LHCN-M2 (cell line): ENCODE results near the gene TRAPPC6A. TPM values are rescaled to one million over a fixed set of nuclear protein-coding genes. Genes with fewer than 3 reads are reported as not detected.

Source experiments
- DNase-seq: peaks from one replicate; pipeline ENCODE4 v3.0.0-alpha.2; 2012; ENCODE audit warnings: low read depth
- total RNA-seq: library from RNA; depleted of rRNA; stranded (reverse); fragments of >200 nt; gene quantifications from 2 replicates; pipeline ENCODE4 v1.2.3, GENCODE V29; 2014

The TRAPPC6A gene
- total RNA-seq, 1 experiment from 2014 or later = 10.4 TPM

DNA sequence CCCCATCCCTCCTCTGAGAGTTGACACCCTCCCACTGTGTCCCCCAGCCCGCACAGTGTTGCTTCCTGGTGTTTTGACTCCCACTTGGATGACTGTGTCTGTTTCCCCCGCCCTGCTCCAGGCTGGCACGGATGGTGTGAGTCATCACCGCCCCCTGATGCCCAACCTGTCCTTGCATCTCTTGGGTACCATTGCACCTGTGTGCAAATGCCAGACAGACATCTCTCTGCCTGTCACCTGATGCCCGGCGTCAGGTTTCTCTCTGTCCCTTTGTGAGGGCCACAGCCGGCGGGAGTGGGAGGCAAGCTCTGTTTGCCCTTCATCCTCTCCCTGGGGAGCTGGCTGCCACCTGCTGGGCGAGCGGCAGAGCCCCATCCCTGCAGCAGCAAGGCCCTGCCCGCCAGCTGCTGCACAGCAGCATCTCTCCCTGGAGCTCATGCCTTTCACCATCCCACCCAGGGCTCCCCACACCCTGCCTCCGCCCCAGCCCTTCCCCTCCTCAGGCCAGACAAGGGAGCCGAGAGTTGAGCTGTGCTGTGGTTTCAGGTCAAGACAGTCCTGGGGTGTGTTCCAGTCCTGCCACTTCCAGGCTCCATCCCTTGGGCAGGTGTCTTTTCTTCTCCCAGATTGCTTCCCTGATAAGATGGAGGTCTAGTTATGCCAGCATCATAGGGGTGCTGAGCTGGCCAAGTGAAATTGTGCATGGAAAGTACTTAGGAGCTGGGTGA lies 47.0 kb downstream of the TRAPPC6A start:
- DNase-seq = peak; percentile 50

DNA sequence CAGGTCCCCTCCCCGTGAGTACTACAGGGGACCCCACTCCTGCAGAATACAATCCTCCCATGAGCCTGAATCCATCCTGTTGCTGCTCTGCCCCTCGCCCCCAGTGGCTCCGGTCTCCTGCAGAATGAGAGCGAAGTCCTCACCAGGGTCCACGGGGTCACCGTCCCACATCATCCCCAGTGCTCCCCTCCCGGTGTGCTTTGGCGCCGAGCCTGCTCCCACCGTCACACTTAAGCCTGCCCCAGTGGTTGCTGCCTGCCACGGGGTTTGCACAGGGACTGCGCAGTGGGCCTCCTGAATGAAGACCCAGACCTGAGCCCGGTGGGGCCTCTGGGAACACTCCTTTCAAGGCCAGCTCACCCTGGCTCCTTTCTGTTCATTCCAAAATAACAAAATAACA lies 47.8 kb downstream of the TRAPPC6A start:
- no peak for DNase-seq

- no peak for DNase-seq
Observed at GRCh38 chr19:45128806-45129205, 49.2 kb downstream of the TRAPPC6A start.

- DNase-seq = no peak
Observed at GRCh38 chr19:45128146-45128545, 49.9 kb downstream of the TRAPPC6A start.

DNA sequence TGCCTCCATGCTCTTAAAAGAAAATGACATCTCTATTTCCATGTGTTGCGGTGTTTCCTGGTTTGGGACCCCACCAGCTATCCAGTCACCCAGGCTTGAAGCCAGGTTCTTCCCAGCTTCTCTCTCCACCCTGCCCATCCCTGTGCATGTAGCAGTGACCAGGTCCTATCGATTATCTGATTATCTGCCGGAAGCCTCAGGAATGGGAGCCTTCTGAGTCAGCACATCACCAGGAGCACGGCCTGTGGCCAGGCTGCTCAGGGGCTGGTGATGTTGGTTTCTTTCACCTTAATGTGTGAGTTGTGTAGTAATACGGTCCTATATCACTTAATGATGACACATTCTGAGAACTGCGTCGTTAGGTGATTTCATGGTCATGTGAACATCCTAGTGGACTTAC lies 51.4 kb downstream of the TRAPPC6A start:
- no peak for DNase-seq

DNA sequence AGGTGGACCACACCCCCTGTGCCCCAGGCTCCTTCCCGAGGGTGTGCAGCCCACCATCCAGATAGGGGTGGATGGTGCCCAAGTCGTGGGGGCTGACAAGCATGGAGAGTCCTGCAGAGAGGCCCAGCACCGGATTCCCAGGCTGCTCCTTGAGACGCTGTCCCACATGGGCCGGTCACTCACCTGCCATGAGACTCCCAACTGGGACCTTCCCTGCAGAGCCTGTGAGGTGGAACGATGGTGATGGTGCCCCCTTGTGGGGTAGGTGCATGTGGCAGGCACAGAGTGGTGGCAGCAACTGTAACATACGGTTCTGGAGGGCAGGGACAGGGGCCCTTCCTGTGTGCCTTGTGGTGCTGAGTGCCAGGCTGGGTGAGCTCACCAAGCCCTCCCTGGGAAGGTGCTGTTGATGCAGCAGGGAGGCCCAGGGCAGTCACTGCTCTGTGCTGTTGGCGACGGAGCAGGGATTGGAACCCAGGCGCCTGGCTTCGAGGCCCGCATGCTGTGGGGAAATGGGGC lies 52.0 kb downstream of the TRAPPC6A start:
- peak; percentile 52 for DNase-seq

- DNase-seq = no peak
Observed at GRCh38 chr19:45125360-45125759, 52.7 kb downstream of the TRAPPC6A start.

- no peak for DNase-seq
Observed at GRCh38 chr19:45124021-45124420, 54.0 kb downstream of the TRAPPC6A start.

DNA sequence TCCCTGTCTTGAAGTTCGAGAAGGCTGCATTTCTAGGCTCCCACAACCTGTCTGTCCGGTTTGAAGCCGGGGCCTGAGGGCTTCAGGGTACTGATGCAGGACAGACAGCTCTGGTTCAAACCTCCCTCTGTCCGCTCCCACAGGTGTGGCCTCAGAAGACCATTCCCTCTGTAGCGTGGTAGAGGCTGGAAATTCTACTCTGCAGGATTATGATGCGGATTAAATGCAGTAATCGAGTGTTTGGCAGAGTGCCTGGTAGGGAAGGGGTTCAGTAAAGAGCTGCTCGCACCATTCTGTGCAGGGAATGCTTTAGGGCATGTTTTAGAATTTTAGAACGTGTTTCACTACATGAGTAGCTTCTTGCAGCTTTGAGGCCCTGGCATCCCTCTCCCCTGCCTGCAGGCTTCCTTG lies 54.6 kb downstream of the TRAPPC6A start:
- no peak for DNase-seq

GRCh38 chr19:45122832-45123231 lies 55.2 kb downstream of the TRAPPC6A start:
- no peak for DNase-seq

- DNase-seq = no peak
Observed at GRCh38 chr19:45121827-45122345, 56.2 kb downstream of the TRAPPC6A start.

- DNase-seq = no peak
Observed at GRCh38 chr19:45119582-45119981, 58.5 kb downstream of the TRAPPC6A start.

DNA sequence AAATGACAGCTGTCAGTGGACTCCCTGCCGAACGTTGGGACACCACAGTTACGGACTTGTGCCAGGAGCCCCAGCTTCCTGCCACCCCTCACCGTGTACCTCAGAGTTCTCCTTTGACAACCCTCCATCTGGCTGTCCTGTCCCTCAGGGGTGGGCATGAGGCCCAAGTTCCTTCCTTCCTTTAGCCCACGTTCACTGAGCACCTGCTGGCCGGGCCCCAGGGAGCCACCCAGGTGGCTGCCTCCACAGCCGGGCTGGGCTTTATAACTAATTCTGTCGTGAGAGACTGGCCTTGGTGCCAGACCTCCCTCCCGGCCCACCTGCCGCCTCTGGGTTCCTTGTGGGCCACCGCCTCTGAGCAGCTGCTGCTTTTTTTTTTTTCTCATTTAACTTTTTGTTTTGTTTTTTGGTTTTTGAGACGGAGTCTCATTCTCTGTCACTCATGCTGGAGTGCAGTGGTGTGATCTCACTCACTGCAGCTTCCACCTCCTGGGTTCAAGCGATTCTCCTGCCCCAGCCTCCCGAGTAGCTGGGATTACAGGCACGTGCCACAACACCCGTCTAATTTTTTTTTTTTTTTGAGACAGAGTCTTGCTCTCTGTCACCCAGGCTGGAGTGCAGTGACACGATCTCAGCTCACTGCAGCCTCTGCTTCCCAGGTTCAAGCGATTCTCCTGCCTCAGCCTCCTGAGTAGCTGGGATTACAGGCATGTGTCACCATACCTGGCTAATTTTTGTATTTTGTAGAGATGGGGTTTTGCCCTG lies 59.3 kb downstream of the TRAPPC6A start:
- DNase-seq = peak; percentile 58

DNA sequence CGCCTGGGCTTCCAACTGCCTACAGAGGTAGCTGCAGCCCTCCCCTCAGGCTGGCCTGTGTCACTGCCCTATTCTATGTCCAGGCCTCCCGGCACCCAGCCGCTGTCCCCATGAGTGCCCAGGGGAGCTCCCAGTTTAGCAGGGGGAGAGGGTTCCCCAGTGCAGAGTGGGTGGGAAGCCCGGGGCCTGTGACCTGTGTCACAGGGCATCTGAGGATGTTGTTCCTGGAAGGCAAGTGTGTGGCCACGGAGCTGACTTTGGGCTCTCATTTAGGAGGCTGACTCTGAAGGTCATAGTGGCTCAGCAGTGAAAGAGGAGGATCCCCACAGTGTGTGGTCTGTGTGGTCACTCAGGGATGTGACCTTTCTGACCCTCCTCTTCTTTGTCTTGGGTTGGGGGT lies 59.9 kb downstream of the TRAPPC6A start:
- no peak for DNase-seq

GRCh38 chr19:45117671-45118070 lies 60.4 kb downstream of the TRAPPC6A start:
- DNase-seq = no peak

DNA sequence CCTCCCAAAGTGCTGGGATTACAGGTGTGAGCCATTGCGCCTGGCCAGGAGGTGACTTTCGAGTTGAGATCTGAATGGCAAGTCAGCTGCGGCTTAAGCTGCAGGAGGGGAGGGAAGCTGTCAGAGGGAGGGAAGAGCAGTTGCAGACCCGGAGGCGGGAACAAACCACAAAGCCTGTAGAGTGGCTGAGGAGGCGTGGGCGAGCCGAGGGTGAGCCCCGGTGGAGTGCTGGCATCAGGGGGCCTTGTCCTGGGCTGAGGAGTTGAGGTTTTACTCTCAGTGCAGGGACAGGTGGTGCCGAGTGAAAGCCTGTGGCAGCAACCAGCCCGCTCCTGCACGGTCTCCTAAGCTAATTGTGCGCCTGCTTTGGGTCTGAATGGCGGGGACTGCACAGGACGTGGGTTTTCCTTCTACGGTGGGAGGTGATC lies 60.9 kb downstream of the TRAPPC6A start:
- DNase-seq = no peak

GRCh38 chr19:45115809-45116615 lies 62.0 kb downstream of the TRAPPC6A start:
- DNase-seq = peak; percentile 99

DNA sequence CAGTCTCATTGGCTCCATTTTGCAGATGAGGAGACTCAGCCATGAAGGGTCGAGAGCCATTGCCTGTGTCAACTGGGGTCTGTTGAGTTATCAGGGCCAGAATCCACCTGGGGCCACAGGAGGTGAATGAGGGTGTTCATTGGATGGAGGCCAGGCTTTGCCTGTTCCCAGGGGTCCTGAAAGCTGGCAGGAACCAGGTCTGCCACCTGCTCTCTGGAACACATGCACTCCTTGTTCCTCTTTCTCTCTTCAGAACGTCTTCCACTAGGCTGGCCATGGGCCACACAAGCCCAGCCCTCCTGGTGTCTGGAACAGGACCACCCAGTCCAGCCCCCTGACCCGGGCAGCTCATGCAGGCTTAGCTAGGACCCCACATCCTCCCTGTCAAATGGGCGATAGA lies 63.9 kb downstream of the TRAPPC6A start:
- DNase-seq = no peak

GRCh38 chr19:45113628-45114027 lies 64.4 kb downstream of the TRAPPC6A start:
- DNase-seq = no peak
